HG03442 (cell line): ENCODE measurements around the gene TRIM4.
"Not testable (repeated sequence)": the region's sequence is repeated elsewhere in the genome, so short reads cannot be mapped to it uniquely, and the experiment has no call there.

Experiments
- ATAC-seq: cut with Tn5 transposase; IDR thresholded peaks from one replicate; pipeline ENCODE4 v1.9.1; 2021; ENCODE audit warnings: mild to moderate bottlenecking, moderate library complexity; ENCODE audit not compliant: unreplicated experiment

The TRIM4 gene

DNA sequence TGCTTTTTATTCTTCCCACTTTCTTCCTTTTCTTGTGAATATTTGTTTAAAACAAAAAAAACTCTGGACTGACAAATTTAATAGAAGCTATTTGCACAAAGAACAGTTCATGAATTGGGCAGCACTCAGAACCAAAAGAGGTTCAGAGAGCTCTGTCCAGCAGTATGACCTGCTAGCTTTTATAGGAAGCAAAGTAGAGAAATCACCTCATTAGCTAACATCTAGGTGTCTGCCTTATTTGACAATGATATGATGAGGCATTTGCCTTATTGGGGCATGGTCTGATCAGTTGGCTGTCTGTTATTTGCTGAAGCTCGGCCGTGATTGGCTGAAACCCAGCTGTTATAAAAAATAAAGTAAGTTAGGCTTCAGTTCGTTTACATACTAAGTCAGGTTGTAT is 819 bp upstream of the TRIM4 start:
- no peak for ATAC-seq

DNA sequence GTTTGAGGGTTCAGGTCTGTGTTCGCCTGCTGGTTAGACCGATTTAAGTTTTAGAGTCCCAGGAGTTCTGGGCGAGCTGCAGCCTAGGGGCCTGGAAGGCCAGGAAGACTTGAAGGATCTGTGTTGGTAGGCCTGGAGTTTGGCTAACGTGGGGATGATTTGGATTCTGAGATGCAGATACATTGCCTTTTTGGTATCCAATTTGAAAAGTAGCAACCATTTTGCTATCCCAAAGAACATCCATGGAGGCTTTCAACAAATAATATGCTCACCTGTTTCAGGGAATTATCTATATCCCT is 433 bp upstream of the TRIM4 start:
- ATAC-seq: no peak

DNA sequence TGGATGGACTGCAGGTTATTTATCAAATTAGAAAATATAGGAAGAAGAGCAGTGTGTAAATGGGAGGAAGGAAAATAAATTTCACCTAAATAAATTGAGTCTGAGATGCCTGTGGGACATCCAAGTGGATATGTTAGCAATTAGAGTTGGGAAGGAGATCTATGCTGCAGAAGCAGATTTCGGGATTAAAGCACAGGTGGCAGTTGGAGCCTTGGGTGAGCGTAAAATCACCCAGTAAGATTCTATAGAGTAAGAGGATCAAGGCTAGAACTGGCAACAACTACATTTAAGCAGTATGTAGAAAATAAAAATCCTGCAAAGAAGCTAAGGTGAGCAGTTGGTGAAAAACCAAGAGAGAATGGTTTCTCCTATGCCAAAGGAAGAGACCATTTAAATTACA is 8.4 kb downstream of the TRIM4 start:
- ATAC-seq: no peak

DNA sequence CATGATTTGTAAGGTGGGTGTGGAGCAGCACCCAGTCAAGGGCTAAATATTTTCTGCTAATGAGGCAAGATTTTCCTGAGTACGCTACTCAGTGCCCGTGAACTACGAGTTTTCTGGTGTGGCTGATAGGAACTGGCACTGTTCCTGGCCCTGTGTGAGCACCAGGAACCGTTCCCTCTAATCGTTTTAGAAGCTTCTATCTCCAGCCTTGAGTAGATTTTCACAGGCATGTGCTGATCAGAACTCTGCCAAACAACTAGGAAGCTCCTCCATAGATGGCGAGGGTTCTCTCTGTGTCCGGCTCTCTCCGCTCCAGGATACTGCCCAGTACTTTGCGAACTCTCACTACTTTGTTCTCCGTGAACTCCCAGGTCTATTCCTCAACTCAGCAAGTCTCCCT is 17.7 kb downstream of the TRIM4 start:
- ATAC-seq: no peak

DNA sequence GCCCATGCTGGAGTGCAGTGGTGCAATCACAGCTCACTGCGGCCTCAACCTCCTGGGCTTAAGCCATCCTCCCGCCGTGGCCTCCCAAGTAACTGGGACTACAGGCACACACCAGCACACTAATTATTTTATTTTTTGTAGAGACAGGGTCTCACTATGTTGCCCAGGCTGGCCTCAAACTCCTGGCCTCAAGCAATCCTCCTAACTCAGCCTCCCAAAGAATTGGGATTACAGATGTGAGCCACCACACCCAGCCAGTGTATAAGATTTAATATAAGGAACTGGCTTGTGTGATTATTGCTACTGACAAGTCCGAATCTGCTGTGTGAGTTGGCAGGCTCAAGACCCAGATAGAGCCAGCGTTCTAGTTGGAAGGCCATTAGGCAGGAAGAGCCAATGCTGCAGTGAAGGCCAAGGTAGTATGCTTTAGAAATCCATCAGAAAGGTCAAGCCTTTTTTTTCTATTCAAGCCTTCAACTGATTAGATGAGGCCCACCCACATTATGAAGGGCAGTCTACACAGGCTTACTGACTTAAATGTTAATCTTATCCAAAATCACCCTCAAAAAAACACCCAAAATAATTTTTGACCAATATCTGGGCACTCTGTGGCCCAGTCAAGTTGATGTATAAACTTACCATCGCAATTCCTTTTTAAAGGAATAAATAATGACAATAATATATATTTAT is 19.4 kb downstream of the TRIM4 start:
- no peak for ATAC-seq

DNA sequence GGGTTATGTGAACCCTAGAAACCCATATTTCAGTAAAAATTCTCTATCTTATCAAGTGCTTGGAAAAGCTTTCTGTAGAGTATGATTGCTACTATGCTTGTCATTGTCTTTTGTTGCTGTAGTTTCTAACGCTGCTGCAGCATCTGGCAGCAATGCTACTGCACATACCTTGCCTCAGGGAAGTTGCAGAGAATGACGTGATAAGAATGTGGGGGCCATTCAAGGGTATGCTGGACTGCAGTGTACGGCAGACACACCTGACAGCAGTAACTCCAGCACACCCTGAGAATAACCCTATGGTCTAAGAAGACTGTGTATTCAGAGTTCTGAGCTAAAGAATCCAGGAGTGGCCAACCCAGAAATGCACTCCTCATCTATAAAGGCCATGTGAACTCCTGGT is 20.5 kb downstream of the TRIM4 start:
- no peak for ATAC-seq

DNA sequence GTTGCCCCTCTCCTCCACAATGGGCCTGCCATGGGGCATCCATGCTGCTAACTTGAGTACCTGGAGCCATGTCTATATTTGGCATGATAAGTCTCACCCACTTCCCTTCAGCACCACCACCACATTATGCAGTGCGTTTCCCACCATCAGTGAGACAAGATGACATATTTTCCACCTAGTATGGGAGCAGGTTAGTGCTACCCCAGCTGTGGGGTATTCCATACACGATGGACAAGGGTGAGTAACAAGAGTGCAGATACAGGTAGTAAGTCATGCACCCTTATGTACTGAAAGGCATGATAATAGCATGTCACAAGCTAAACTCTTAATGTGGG is 21.3 kb downstream of the TRIM4 start:
- ATAC-seq: no peak

DNA sequence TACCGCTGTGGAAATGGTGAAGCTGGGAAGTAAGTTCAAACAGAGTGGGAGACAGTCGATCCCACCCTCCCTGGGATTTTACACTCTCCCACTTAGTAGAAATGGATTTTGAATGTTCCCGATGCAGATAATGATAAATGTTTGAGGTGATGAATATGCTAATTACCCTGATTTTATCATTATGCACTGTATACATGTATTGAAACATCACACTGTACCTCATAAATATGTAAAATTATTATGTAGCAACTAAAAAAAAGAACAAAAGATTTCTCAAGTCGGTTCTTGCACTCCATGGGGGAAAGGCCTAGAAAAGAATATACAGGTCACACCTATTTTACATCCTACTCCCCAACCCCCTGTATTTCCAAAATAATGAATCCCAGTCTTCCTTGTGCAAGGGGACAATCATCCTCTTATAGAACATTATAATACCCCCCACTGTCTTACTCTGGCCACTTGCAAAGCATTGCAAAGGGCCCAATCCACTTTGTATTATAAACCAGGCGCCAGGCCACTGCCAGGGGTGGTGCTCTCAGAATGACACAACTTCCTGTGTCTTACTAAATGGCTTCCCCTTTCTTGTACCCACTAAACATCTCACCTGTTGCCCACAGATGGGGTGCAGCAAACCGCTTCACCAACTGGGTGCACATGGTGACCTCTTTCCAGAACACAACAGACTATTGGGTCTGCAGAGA is 21.9 kb downstream of the TRIM4 start:
- no peak for ATAC-seq

DNA sequence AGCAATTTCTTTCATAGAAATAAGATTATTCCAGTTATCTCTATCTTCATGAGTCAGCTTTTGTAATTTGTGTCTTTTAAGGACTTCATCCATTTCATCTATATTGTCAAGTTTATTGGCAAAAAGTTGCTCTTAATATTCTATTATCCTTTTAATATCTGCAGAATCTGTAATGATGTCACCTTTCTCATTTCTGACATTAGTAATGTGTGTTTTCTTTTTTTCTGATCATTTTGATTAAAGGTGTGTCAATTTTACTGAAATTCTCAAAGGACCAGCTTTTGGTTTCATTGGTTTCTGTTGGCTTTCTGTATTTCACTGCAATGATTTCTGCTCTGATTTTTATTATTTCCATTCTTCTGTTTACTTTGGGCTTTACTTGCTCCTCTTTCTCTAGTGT is 24.6 kb downstream of the TRIM4 start:
- ATAC-seq: no peak

DNA sequence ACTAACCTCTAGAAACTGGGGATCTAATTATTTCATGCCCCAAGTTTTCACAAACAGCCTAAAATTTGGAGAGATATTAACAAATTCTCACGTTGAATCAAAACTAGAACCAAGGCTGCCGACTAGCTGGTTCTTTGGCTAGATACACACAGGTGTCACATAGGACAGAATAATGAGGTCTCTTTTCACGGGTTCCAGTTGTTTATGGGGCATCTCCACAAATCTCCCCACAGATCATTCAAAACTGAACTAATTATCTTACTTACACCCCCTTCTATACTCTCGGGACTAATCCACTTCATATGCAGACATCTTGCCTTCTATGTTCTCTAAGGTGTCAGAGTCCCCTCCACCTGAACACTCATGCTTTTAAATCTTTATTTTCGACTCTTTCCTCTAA is 26.1 kb downstream of the TRIM4 start:
- no peak for ATAC-seq

DNA sequence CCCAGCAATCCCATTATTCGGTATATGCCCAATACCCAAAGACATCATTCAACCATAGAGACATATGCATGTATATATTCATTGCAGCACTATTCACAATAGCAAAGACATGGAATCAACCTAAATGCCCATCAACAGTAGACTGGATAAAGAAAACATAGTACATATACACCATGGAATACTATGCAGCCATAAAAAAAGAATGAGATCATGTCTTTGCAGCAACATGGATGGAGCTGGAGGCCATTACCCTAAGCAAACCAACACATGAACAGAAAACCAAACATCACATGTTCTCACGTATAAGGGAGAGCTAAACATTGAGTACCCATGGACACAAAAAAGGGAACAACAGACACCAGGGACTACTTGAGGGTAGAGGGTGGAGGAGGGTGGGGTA is 29.0 kb downstream of the TRIM4 start:
- ATAC-seq: not testable (repeated sequence)

DNA sequence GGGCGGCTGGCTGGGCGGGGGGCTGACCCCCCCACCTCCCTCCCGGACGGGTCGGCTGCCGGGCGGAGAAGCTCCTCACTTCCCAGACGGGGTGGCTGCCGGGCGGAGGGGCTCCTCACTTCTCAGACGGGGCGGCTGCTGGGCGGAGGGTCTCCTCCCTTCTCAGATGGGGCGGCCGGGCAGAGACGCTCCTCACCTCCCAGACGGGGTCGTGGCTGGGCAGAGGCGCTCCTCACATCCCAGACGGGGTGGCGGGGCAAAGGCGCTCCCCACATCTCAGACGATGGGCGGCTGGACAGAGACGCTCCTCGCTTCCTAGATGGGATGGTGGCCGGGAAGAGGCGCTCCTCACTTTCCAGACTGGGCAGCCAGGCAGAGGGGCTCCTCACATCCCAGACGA is 31.0 kb downstream of the TRIM4 start:
- not testable (repeated sequence) for ATAC-seq

DNA sequence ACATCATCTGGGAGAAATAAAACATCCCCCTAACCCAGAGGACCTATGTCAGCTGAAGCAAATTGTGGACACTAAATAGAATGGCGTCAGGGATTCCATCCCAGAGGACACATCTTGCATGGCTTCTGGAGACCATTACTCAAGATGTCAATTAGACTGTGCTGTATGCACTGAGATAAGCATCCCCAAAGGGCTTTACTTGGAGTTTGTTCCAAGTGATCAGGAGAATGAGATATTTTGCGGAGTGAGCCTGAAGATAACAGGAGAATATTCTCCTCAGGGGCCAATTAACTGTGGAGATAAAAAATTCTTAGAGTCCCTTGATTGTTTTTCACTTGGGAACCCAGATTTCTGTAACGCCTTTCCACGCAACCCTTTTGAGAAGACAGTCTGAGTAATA is 38.0 kb downstream of the TRIM4 start:
- ATAC-seq: no peak

DNA sequence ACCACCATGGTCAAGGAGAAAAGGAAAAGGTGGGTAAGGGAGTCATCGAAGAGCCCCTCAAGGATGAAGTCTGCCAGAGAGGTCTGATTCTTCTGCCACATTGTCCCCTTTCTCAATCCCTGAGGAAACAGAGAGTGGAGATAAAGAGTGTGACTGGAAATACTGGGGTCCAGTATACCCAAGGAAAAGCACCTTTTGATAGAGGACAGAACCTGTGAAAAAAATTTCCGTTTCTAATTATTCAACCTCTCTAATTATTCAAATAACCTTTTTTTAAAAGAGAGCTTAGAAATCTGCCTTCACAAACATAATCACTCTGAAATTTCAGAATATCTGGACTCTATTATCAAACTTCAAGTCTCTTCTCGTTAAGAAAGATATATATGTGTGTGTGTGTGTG is 42.4 kb downstream of the TRIM4 start, which contains the start of gene OR2AE1:
Gene OR2AE1, minus strand, starts transcription at position 101 of the 400 bp plus-strand sequence. Its CDS starts 0 bp downstream, at position 101.
- ATAC-seq: no peak

DNA sequence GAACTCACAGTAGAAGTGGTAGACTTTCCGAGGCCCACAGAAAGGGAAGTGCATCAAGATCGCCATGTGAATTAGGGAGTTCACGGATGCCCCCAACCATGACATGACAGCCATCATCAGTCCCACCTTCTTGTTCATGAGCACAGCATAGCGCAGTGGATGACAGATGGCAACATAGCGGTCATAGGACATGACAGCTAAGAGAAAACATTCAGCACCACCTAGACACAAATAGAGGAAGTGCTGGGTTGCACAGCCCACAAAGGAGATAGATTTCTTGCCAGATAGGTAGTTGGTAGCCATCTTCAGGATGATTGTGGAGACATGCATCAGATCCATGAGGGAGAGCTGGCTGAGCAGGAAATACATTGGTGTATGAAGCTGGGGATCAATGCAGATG is 42.8 kb downstream of the TRIM4 start:
- ATAC-seq: no peak

DNA sequence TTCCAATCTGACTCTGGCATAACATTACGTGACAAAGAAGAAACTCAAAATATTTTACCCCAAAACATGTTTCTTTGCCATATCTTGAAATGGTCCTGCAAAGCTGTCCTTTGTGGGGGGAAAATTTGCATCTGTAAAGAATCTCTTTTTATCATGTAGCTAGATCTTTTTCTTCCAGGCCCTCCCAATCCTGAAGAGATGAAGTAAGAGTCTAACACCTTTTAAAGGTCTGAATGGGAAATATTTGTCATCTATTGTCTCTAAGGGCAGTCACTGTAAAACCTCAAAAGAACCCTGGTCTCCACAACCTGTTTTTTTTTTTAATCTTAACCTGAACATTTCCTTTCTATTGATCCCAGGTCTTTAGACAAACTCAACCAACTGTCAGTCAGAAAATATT is 51.1 kb downstream of the TRIM4 start:
- ATAC-seq: no peak

DNA sequence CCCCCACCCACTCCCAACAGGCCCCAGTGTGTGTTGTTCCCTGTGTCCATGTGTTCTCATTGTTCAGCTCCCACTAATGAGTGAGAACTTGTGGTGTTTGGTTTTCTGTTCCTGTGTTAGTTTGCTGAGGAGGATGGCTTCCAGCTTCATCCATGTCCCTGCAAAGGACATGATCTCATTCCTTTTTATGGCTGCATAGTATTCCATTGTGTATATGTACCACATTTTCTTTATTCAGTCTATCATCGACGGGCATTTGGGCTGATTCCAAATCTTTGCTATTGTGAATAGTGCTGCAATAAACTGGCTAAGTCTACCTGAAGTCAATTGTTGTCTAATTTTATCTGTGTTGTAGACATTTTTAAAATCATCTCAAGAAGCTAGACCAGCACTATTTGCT is 51.9 kb downstream of the TRIM4 start:
- not testable (repeated sequence) for ATAC-seq

DNA sequence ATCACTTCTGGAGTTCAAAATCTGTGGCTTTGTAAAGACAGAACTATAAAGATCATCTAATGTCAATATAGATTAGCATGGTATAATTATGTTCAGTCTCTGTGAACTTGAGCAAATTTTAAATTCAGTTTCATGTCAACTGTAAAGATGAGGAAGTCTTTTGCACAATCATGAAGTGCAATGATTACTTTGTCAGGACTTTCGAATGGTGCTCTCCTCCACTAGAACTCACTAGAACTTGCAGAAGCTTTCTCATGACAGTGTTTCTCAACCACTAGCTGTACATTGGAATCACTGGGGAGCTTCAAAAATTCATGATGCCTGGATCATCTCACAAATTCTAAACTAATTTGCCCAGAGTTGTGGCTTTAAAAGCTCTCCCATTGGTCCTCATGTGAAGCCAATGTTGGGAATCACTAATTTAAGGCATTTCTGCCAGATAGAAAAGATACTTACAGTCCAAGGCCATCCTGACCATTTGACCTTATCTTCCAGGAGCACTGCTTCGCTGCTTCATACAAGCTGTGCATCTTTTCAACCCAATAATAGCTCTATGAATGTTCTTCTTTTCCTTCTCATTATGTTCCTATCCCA is 55.4 kb downstream of the TRIM4 start:
- ATAC-seq: no peak

DNA sequence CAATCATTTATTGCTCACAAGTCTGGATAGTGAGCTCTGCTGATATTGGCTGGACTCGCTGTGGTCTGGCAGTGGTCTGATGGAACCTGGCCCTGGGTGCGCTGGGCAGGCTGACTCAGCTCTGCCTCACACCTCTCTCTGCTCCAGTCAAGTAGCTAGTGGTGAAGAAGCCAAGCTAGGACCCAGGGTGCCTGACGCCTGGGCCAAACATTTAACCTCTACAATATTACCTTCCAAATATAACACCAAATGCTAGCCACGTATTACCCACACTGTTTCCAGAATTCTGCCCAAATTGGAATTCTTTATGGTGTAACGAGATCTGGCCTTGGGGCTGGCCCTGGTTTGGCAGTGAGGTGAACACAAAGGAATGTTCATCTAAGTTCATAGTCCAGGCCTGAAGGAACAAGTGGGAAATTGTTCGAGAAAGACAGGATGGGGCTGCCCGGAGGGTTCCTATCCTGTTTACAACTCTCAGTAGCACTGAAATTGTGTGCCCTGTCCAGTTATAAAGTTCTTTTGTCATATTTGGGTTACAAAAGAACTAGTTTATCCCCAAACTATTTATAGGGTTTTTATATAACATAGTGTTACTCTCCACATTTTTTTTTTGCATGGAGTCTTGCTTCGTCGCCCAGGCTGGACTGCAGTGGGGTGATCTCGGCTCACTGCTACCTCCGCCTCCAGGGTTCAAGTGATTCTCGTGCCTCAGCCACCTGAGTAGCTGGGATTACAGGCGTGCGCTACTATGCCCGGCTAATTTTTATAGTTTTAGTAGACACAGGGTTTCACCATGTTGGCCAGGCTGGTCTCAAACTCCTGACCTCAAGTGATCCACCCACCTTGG is 58.8 kb downstream of the TRIM4 start:
- ATAC-seq: no peak

DNA sequence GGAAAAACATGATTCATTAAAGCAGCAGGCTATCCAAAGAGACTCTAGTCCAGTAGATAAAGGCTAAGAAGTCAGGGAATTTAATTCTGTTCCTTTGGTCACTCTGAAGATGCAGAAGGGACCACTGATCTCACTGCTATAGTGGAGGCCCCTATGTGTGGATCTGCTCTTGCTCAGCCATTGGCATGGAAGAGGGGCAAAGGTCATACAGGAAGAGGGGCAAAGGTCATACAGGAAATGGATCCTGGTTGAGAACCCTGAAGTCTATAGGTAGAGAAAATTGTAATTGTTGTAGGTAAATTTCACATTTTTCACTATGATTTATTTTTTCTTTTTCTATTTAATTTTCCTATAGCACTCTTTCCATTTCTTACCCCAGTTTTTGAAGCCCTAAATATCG is 64.1 kb downstream of the TRIM4 start:
- ATAC-seq: no peak

DNA sequence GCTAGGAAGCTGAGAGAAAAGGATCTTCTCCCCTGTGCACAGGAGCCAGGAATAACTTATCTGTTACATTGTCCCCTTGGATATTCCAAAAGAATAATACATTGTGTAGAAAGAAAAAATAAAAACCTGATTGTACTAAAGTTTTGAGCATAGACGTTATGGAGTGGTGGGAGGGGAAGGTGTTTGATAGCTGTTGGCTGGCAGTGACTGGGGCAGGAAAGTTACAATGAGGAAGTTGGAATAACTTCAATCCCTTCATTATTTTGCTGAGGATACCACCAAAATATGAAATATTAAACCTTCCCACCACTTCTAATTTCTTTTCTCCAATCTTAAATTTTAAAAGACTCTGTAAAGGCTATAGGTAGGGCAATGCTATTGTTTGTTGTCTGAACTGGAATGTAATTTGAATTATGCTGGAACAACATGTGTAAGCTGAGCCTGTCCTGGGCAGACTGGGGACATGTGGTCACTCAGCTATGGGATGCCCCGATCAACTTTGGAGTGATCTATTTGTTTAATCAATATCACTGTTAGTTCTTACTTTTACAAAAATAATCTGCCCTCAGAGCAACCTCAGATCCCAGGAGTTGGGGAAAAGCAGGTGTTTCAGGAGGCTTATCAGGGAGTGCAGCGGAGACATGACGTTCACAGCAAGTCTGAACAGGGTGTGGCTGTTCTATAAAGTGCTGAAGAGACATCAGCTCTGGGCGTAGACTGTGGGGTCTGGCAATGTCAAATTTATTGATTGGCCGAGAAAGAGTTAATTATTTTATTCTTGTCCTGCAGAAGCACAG is 70.7 kb downstream of the TRIM4 start:
- ATAC-seq: no peak
